GM18873 (cell line): Measurements from ENCODE around the gene ETV7.
"Not testable (repeated sequence)": the region's sequence is repeated elsewhere in the genome, so short reads cannot be mapped to it uniquely, and the experiment has no call there.

Experiments
- ATAC-seq: cut with Tn5 transposase; IDR thresholded peaks from one replicate; pipeline ENCODE4 v1.9.1; 2021; ENCODE audit warnings: mild to moderate bottlenecking, moderate library complexity, moderate number of reproducible peaks; ENCODE audit not compliant: unreplicated experiment, low FRiP score

The ETV7 gene

DNA sequence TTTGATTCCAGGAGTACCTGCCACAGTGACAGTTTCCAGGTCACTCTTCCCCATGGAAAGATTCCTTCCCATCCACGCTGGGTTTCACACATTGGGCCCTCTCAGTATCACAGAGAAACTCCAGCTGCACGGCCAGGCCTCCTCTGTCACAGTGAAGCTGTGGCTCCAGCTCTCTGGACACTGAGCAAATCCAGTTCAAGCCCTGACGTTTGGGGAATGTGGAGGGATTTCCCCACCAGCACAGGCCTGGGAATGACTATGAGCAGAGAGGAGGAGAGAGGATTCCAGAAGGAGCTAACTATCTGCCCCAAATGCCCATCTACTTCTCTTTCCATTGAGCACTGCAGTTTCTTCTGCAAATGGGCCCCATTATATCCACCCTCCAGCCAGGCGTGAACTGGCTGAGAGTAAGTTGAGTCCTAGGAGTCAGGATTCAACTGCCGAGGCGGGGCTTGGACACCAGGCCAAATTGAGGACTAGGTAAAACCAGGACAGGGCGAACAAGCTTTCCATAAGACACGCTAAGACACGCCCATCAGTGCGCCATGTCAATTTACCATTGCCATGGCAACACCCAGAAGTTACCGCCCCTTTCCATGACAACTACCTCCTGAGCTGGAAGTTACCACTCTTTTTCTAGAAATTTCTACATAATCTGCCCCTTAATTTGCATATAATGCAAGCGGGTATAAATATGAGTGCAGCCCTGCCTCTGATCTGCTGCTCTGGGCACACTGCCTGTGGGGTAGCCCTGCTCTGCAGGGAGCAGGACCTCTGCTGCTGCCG, 41.6 kb downstream of the ETV7 start:
- no peak for ATAC-seq

DNA sequence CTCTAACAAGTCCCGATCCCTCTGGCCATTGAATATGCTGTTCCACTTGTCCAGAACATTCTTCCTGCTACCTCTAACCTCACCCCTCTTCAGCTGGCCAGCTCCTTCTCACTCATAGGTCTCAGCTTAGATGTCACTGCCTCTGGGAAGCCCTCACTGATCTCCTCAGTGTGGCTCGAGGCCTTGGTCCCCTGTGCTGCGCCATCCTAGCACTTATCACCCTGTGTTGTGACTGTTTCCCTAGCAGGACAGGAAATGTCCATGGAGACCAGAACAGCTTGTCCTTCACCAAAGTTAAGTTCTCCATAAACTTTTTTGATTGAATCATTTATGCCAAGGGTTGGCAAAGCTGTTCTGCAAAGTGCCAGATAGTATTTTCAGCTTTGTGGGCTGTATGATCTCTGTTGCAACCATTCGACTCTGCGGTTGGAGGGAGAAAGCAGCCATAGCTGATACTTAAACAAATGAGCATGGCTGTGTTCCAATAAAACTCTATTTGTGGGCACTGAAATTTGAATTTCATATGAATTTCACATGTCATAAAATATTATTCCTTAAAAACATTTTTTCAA, 44.3 kb downstream of the ETV7 start:
- no peak for ATAC-seq

GRCh38 chr6:36340618-36341454, 46.6 kb downstream of the ETV7 start:
- no peak for ATAC-seq

DNA sequence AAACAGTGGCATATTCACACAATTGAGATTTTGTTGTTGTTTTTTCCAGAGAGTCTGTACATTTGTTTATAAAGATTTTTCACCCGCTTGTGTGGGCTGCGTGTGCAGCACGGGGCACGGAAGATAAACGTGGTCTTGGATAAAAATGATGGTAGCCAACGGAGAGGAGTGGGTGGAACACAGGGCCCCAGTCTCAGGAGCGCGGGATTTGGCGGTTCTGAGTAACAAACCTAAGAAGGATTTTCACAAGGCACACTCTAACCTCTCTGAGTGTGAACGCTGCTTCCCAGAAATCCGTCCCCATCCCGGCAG, 47.2 kb downstream of the ETV7 start:
- ATAC-seq, result no peak

DNA sequence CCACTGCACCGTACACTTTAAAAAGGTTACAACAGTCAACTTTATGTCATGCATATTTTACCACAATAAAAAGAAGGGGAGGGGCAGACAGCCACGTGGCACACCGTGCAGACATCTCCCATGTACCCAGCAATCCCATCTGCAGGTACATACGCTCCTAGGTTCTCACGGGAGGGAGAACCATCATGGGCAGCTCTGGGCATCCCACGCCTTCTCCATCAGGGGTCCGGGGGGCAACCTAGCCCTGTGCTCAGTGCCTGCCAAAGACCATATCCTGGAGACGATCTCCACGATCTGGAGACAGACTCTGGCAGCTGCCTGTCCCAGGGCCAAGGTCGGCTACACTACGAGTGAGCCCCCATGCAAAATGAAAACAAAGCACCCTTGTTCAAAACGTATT, 48.3 kb downstream of the ETV7 start:
- ATAC-seq, result no peak

DNA sequence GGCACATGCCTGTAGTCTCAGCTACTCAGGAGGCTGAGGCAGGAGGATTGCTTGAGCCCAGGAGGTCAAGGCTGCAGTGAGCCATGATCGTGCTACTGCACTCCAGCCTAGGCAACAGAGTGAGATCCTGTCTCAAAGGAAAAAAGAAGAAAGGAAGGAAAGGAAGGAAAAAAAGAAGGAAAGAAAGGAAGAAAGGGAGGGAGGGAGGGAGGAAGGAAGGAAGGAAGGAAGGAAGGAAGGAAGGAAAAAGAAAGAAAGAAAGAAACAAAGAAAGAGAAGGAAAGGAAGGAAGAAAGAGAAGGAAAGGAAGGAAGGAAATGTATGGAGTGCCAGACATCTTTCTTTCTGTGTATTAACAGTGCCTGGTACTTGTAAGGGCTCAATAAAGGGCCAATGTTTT, 49.2 kb downstream of the ETV7 start:
- ATAC-seq, result not testable (repeated sequence)

- ATAC-seq, result no peak
Observed at GRCh38 chr6:36337814-36338213, 49.7 kb downstream of the ETV7 start.

GRCh38 chr6:36336779-36337241, 50.7 kb downstream of the ETV7 start, which contains the start of gene BNIP5:
BNIP5 (minus strand) TSS chr6:36336888; CDS start chr6:36330690, 6,198 bp downstream.
- ATAC-seq, result no peak

GRCh38 chr6:36336208-36336710, 51.2 kb downstream of the ETV7 start:
- ATAC-seq, result no peak

GRCh38 chr6:36335465-36336207, 51.8 kb downstream of the ETV7 start:
- no peak for ATAC-seq

DNA sequence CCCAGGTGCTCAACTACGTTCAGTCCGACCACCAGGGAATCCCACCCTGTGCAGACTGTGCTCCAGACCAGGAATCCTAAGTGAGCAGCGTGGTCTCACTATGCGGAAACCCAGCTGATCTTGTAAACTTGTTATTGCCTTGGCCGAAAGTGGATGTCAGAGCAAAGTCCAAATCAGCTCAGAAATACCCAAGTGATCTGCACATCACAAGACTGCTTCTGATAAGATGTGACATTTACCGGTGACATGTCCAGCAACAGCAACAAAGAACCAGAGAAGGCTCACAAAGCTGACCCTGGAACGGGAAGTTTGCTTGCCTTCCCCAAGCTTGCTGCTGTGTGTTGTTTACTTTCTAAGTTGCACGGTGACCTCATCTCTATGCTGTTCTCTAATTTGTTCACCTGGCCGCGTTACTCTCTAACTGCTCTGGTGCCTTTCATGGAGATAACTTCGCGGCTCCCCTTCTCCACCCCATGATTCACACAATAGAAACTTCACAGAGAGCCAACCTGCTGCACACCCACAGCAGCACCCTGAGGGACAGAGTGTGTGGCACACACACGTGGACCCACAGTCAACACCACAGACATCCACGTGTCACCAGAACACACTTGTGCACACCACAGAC, 52.5 kb downstream of the ETV7 start:
- ATAC-seq, result no peak

DNA sequence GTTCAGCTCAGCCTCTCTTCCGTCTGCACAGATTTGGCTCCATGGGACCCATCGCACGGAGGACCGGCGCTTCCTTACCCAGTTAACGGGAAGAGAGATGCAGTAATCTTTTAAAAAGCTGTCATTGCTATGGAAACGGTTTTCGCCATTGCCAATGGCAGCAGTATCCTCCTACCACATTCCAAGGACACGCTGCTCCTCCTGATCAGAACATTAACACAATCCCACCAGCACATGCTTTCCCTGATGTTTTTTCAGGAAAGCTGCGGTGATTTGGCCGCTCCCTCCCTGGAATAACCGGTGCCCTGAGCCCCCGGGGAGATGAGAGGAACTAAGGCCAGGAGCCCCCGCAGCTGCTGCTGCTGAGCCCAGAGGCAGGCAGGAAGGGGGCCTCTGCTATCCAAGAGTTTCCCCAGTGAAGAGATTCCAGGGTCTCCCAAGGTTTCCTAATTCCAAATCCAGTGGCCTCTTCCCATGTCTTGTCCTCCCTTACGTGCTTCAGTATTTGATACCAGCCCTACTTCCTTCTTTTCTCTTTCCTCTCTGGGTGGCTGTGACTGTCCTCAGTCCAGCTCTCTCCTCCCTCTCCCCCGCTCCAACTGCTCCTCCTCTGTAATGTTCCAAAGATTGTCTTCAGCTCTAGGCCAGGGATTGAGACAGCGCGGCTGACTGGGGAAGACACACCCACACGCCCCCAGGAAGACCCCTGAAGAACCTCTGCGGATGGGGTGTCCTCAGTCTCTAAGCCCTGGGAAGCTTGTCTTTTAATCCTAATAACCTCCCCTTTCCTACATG, 53.3 kb downstream of the ETV7 start:
- no peak for ATAC-seq

DNA sequence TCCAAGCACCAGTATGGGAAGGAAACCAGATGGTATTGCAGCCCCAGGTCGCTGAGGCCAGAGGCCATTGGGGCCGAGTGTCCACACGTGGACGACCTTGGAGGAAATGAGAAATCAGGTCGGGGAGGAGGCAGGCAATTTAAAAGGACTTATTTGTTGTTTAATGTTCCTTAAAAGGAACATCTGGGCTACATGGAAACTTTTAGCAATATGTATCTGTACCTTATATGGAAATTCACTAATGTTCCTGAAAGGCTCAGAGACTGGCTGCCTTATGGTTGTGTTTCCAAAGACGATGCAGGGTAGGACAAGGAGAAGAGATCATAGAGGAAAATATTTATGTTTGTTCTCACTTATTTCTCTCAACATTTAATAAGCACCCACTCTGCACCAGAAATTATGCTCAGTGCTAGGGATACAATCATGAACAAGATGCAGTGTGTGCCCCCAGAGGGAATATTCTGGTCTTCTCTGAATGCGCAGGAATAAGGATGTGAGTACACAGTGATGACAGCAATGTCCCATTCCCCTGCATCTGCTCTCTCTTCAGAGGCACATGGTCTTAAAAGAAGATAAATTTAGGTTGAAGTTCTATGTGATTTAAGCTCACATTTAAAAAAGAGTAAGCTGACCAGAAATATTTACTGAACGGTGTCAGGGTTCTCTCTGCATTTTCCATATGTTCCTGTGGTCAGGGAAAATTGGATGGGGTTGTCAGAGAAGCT, 54.1 kb downstream of the ETV7 start:
- no peak for ATAC-seq

DNA sequence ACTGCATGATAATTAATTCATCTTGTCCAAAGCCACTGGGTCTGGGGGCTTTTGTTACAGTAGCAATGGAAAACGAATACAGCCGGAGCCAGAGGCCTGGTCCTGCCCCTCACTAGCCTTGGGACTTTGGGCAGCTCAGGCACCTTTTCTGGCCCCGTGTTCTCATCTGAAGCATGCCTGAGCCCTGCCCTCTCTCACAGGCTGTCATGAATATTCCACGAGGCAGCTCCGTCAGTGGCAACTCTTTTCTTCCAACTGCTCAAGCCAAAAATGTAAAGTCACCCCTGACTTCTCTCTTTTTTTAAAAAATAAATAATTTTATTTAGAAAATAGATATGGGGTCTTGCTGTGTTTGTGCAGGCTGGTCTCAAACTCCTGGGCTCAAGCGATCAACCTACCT, 56.1 kb downstream of the ETV7 start:
- no peak for ATAC-seq

DNA sequence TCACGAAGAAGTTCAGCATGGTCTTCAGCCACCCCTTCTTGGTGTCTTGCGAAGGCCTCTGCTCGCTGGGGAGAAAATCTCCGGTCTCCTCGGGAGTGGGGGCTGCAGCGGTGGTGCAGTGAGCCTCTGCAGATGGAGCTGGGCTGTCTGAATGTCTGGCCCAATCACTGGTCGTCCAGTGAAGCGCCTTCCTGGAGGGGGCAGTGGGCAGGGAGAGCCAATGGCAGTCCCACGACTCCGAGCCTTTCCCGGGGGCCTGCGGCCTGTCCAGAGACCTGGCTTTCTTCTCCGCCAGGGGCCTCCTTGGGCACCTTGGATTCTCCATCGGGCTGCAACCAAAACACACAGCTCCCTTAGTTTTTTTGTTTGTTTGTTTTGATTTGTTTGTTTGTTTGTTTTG, 57.1 kb downstream of the ETV7 start:
- no peak for ATAC-seq

DNA sequence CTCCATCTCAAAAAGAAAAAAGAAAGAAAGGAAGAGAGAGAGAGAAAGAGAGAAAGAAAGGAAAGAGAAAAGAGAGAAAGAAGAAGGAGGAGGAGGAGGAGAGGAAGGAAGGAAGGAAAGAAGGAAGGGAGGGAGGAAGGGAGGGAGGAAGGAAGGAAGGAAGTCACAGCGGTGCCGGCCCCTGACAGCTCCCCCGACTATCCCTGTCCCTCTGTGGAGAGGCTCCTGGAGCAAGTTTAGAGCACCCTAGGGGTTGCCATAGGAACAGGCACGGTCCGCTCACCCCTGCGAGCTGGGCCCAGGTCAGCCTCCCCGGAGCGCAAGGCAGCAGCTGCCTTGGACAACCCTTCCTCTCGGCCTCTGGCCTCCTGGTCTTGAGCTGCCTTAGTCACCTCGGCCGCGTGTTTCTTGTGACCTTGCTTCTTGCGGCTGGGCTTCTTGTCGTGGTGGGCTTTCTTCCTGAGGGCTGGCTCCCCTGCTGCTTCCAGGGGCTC, 57.6 kb downstream of the ETV7 start:
- ATAC-seq, result no peak

GRCh38 chr6:36328600-36328999, 58.9 kb downstream of the ETV7 start:
- ATAC-seq, result no peak

DNA sequence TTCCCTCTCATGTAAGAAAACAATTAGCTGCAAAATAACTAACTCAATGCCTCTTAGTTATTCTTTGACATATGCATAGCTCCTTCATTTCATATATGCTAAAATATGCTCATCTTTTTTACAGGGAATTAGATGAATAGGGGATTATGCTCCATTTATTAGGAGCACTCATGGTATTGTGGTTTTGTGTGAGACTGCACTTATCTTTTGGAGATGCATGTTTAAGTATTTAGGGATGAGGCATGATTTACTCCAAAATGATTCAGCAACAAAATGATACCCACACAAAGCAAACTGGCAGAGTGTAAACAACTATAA, 59.6 kb downstream of the ETV7 start:
- no peak for ATAC-seq
